OCI-LY7 (cell line): Measurements from ENCODE around the gene HSPA4. TPM values are rescaled to one million over a fixed set of nuclear protein-coding genes. Genes with fewer than 3 reads are reported as not detected.

Experiments
- BruUV-seq: library from RNA; stranded (reverse); fragments of 400-500 nt; replicated peaks from 2 replicates; lab custom pipeline; 2021; lab: Mats Ljungman, UMichigan
- CTCF ChIA-PET: fragments of 300-600 bp; sonication (Branson Sonifier 250); formaldehyde crosslinking; loops from one replicate; lab custom pipeline; 2022; ENCODE audit warnings: antibody characterized with exemption; ENCODE audit not compliant: unreplicated experiment; lab: Charles Lee
- POLR2A ChIA-PET: fragments of 300-600 bp; sonication (Branson Sonifier 250); formaldehyde crosslinking; loops from one replicate; lab custom pipeline; 2022; ENCODE audit warnings: antibody characterized with exemption; lab: Charles Lee
- DNase-seq: peaks from one replicate; pipeline ENCODE4 v3.0.0-alpha.2; 2015; ENCODE audit warnings: low spot score
- H2AFZ ChIP-seq: fragments of 200-600 bp; sonication (generic), shearing (Covaris generic); 2 replicates; pipeline ENCODE4 v1.6.1; 2014; ENCODE audit warnings: mild to moderate bottlenecking, antibody characterized with exemption, low read length, moderate library complexity
- H3K27ac ChIP-seq: fragments of 200-600 bp; sonication (generic); 2 replicates; pipeline ENCODE4 v1.5.1; 2014; ENCODE audit warnings: mixed run types, low read depth, mild to moderate bottlenecking, moderate library complexity, low read length, inconsistent platforms; ENCODE audit not compliant: poor library complexity, severe bottlenecking
- H3K36me3 ChIP-seq: fragments of 200-600 bp; sonication (generic); 2 replicates; pipeline ENCODE4 v1.6.1; 2014; ENCODE audit warnings: mild to moderate bottlenecking, antibody characterized with exemption, low read length, moderate library complexity, mixed read lengths; ENCODE audit not compliant: insufficient read depth
- H3K4me1 ChIP-seq: fragments of 200-600 bp; sonication (generic); 2 replicates; pipeline ENCODE4 v1.5.1; 2014; ENCODE audit warnings: mild to moderate bottlenecking, low read length; ENCODE audit not compliant: insufficient read depth, poor library complexity, severe bottlenecking
- H3K4me2 ChIP-seq: fragments of 200-600 bp; sonication (generic); 2 replicates; pipeline ENCODE4 v1.6.1; 2014; ENCODE audit warnings: mild to moderate bottlenecking, low read length
- H3K4me3 ChIP-seq: fragments of 200-600 bp; sonication (generic); 2 replicates; pipeline ENCODE4 v1.5.1; 2014; ENCODE audit warnings: mild to moderate bottlenecking, low read depth, low read length; ENCODE audit not compliant: poor library complexity, severe bottlenecking
- H3K79me2 ChIP-seq: fragments of 200-600 bp; sonication (generic); 2 replicates; pipeline ENCODE4 v1.6.1; 2016; ENCODE audit warnings: low read depth, mild to moderate bottlenecking, low read length, moderate library complexity, mixed read lengths; ENCODE audit not compliant: insufficient read depth
- H3K9me2 ChIP-seq: fragments of 200-600 bp; sonication (generic); 2 replicates; pipeline ENCODE4 v1.6.1; 2016; ENCODE audit warnings: mild to moderate bottlenecking, low read length, mixed read lengths; ENCODE audit not compliant: insufficient read depth
- H3K9me3 ChIP-seq: fragments of 200-600 bp; sonication (generic); 2 replicates; pipeline ENCODE4 v1.6.1; 2014; ENCODE audit warnings: mild to moderate bottlenecking, mixed run types, low read length, mixed read lengths
- H4K20me1 ChIP-seq: fragments of 200-600 bp; sonication (generic); 2 replicates; pipeline ENCODE4 v1.6.1; 2014; ENCODE audit warnings: mild to moderate bottlenecking, antibody characterized with exemption, low read length, moderate library complexity, mixed read lengths; ENCODE audit not compliant: insufficient read depth
- CTCF ChIP-seq: fragments of 200-600 bp; sonication (generic); conservative IDR thresholded peaks from 2 replicates; pipeline ENCODE4 v1.5.1; 2014; ENCODE audit warnings: mild to moderate bottlenecking, antibody characterized with exemption, low read length, moderate library complexity, mixed read lengths
- EZH2phosphoT487 ChIP-seq: fragments of 200-600 bp; sonication (generic); IDR thresholded peaks from 2 replicates; pipeline ENCODE4 v1.6.1; 2018; ENCODE audit warnings: low read depth, borderline replicate concordance, mild to moderate bottlenecking, mixed run types, antibody characterized with exemption, low read length, moderate library complexity, mixed read lengths
- intact Hi-C: fragments of 100-400 bp; cut with micrococcal nuclease; formaldehyde crosslinking; loops from one replicate; pipeline ENCODE4 v1.10.0; 2022; ENCODE audit not compliant: unreplicated experiment
- total RNA-seq, 2 experiments: library from RNA; depleted of rRNA in 1 of 2; stranded (reverse); fragments of >200 nt in 1 of 2; shearing (Covaris generic) in 1 of 2; gene quantifications; 2 replicates each; pipeline ENCODE4 v1.2.3, GENCODE V29; 2014 to 2022

Gene HSPA4
- total RNA-seq, 2 experiments from 2014 or later: 65.4 to 226 TPM

DNA sequence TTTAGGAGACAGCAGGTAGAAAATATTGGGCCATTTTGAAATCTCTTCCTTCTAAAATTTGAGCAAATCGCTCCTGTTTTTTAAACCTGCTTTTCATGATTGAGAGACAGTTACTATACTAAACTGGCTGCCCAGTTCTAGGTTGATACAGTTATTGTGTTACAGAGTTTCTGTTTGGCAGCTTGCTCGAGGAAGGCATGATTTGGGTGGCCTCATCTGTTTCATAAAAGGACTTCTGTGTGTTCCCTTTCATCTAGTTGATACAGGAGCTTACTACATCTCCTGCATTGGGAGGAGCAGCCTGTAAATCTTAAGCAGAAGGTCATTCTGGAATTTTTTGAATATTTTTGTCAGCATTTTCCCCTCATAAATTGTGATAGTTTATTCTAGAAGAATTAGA is 14.2 kb downstream of the HSPA4 start:
- Histone ChIP-seq H3K27ac (no peak overlapping the region), H3K9me2 (no peaks in the 10 kb centered on the region), H3K36me3 (peaks cover 93% of the 10 kb centered on the region), H2AFZ (no peak overlapping the region), H4K20me1 (peaks cover 11% of the 10 kb centered on the region; the same call in 1 of the 2 replicates), H3K79me2 (peaks cover 80% of the 10 kb centered on the region), H3K4me3 (no peak overlapping the region), H3K4me2 (no peak overlapping the region), H3K9me3 (no peaks in the 10 kb centered on the region), H3K4me1 (peaks cover 8% of the 10 kb centered on the region)
- intact Hi-C loops: no loop called here
- no peak for TF ChIP-seq EZH2phosphoT487
- TF ChIP-seq CTCF: no peak
- ChIA-PET POLR2A (no interaction called here), CTCF (no interaction called here)
- no peak for DNase-seq
- BruUV-seq: TSS peak; percentile 13

DNA sequence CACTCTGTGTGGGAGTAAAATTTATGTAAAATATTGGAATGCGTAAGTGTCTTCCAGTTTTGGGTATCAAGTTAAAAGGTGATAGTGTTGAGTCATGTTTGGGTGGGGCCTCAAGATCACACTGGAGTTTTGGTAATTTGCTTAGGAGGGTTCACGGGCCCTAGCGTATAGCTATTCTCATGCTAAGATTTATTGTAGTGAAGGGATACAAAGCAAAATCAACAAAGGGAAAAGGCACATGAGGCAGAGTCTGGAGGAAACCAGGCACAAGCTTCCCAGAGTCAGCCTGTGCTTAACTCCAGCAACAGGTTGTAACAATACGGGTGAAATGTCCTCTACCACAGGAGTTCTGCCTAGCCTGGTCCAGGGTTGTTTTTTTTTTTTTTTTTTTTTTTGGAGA is 20.2 kb downstream of the HSPA4 start:
- peaks cover 59% of the 10 kb centered on the region for H3K79me2 ChIP-seq
- POLR2A ChIA-PET: interaction anchor here (0.6 to 1.5 kb wide), 5 partner anchors 13 to 1717 kb away, joined by 3 to 5 read pairs (median 3); no protein-coding TSS in a partner anchor

More for the DNA sequence above, 20.2 kb downstream of the HSPA4 start:
- DNase-seq: no peak
- H3K36me3 ChIP-seq: peaks cover 100% of the 10 kb centered on the region
- CTCF ChIA-PET: interaction anchor here (0.7 kb wide), 1 partner anchor 32 kb away, joined by 3 read pairs; no protein-coding TSS in a partner anchor
- no peak overlapping the region for H3K27ac ChIP-seq
- intact Hi-C loops: no loop called here
- no TSS peak for BruUV-seq
- no peak overlapping the region for H3K4me3 ChIP-seq
- H3K9me3 ChIP-seq: no peaks in the 10 kb centered on the region
- H2AFZ ChIP-seq: no peak overlapping the region
- no peaks in the 10 kb centered on the region for H3K4me1 ChIP-seq
- no peaks in the 10 kb centered on the region for H4K20me1 ChIP-seq
- no peaks in the 10 kb centered on the region for H3K9me2 ChIP-seq
- no peak overlapping the region for H3K4me2 ChIP-seq
- no peak for TF ChIP-seq EZH2phosphoT487
- no peak for TF ChIP-seq CTCF
